Neural progenitor cell (in vitro differentiated cells): Measurements from ENCODE around the gene CDH2. TPM values are rescaled to one million over a fixed set of nuclear protein-coding genes. Genes with fewer than 3 reads are reported as not detected.

Experiments used
- DNase-seq: peaks from one replicate; pipeline ENCODE4 v3.0.0-alpha.2; 2016; ENCODE audit warnings: low spot score
- H2AFZ ChIP-seq: fragments of 200-600 bp; sonication (generic); replicated peaks from 2 replicates; pipeline ENCODE4 v1.6.1; 2016; ENCODE audit warnings: antibody characterized with exemption
- H3F3A ChIP-seq: fragments of 200-600 bp; sonication (generic); 2 replicates; pipeline ENCODE4 v1.6.1; 2016; ENCODE audit warnings: antibody characterized with exemption, low read depth
- H3K27ac ChIP-seq: fragments of 200-600 bp; sonication (generic); 2 replicates; pipeline ENCODE4 v1.5.1; 2016; ENCODE audit warnings: mild to moderate bottlenecking
- H3K27me3 ChIP-seq: fragments of 200-600 bp; sonication (generic); 2 replicates; pipeline ENCODE4 v1.6.1; 2016; ENCODE audit warnings: mild to moderate bottlenecking, moderate library complexity
- H3K36me3 ChIP-seq: fragments of 200-600 bp; sonication (generic); 2 replicates; pipeline ENCODE4 v1.5.1; 2016
- H3K4me1 ChIP-seq: fragments of 200-600 bp; sonication (generic); 2 replicates; pipeline ENCODE4 v1.6.1; 2016; ENCODE audit warnings: mixed run types
- H3K4me2 ChIP-seq: fragments of 200-600 bp; sonication (generic); 2 replicates; pipeline ENCODE4 v1.6.1; 2016
- H3K4me3 ChIP-seq: fragments of 200-600 bp; sonication (generic); 2 replicates; pipeline ENCODE4 v1.5.1; 2016
- H3K79me2 ChIP-seq: fragments of 200-600 bp; sonication (generic); 2 replicates; pipeline ENCODE4 v1.6.1; 2016; ENCODE audit warnings: low read depth
- H3K9ac ChIP-seq: fragments of 200-600 bp; sonication (generic); 2 replicates; pipeline ENCODE4 v1.6.1; 2016
- H3K9me3 ChIP-seq: fragments of 200-600 bp; sonication (generic); 2 replicates; pipeline ENCODE4 v1.5.1; 2016; ENCODE audit warnings: low read depth
- H4K20me1 ChIP-seq: fragments of 200-600 bp; sonication (generic); 2 replicates; pipeline ENCODE4 v1.6.1; 2016; ENCODE audit warnings: low read depth
- H3K27ac Mint-ChIP-seq: 3 replicates; pipeline ENCODE4 v1.8.0; 2021; ENCODE audit warnings: mixed read lengths
- H3K27me3 Mint-ChIP-seq: 2 replicates; pipeline ENCODE4 v1.8.0; 2022; ENCODE audit warnings: low read depth, mild to moderate bottlenecking, inconsistent platforms, moderate library complexity, mixed read lengths; ENCODE audit not compliant: insufficient read depth
- H3K36me3 Mint-ChIP-seq: 3 replicates; pipeline ENCODE4 v1.8.0; 2021; ENCODE audit warnings: mixed read lengths
- H3K4me1 Mint-ChIP-seq: 3 replicates; pipeline ENCODE4 v1.8.0; 2021; ENCODE audit warnings: mixed read lengths
- H3K4me3 Mint-ChIP-seq: 3 replicates; pipeline ENCODE4 v1.8.0; 2021; ENCODE audit warnings: mild to moderate bottlenecking, moderate library complexity, mixed read lengths
- H3K9me3 Mint-ChIP-seq: 3 replicates; pipeline ENCODE4 v1.8.0; 2020; ENCODE audit warnings: mixed read lengths
- CTCF ChIP-seq: fragments of 200-600 bp; sonication (generic); IDR thresholded peaks from 2 replicates; pipeline ENCODE4 v1.5.1; 2017; ENCODE audit warnings: antibody characterized with exemption, mild to moderate bottlenecking
- EZH2 ChIP-seq: fragments of 200-600 bp; sonication (generic); IDR thresholded peaks from 2 replicates; pipeline ENCODE4 v1.6.1; 2017; ENCODE audit warnings: antibody characterized with exemption, mild to moderate bottlenecking, moderate library complexity
- EZH2phosphoT487 ChIP-seq: fragments of 200-600 bp; sonication (generic); IDR thresholded peaks from 2 replicates; pipeline ENCODE4 v1.6.1; 2017; ENCODE audit warnings: antibody characterized with exemption
- total RNA-seq: library from RNA; depleted of rRNA; stranded (reverse); fragments of >200 nt; gene quantifications from 2 replicates; pipeline ENCODE4 v1.2.3, GENCODE V29; 2015; ENCODE audit warnings: low replicate concordance

CDH2 gene
- total RNA-seq, 1 donor from 2014 or later: 459 TPM

- Histone ChIP-seq H3K79me2 (peaks cover 100% of the 10 kb centered on the region), H3K4me1 (peaks cover 46% of the 10 kb centered on the region), H4K20me1 (peaks cover 60% of the 10 kb centered on the region), H3K4me3 (no peak overlapping the region), H3K27me3 (no peaks in the 10 kb centered on the region), H3F3A (peaks cover 35% of the 10 kb centered on the region), H2AFZ (no peak overlapping the region), H3K4me2 (no peak overlapping the region), H3K27ac (no peak overlapping the region), H3K36me3 (peaks cover 15% of the 10 kb centered on the region), H3K9me3 (no peaks in the 10 kb centered on the region), H3K9ac (no peak overlapping the region)
- no peak for TF ChIP-seq EZH2phosphoT487
- no peak for TF ChIP-seq CTCF
- TF ChIP-seq EZH2: no peak
- H3K36me3 Mint-ChIP-seq: peaks cover 53% of the 10 kb centered on the region
- peaks cover 33% of the 10 kb centered on the region for H3K9me3 Mint-ChIP-seq
- DNase-seq: no peak
- peaks cover 44% of the 10 kb centered on the region for H3K4me1 Mint-ChIP-seq
- H3K27ac Mint-ChIP-seq: no peak overlapping the region
- H3K4me3 Mint-ChIP-seq: no peak overlapping the region
- no peaks in the 10 kb centered on the region for H3K27me3 Mint-ChIP-seq
Measured at GRCh38 chr18:28050545-28050944, 126.4 kb downstream of the CDH2 start.

DNA sequence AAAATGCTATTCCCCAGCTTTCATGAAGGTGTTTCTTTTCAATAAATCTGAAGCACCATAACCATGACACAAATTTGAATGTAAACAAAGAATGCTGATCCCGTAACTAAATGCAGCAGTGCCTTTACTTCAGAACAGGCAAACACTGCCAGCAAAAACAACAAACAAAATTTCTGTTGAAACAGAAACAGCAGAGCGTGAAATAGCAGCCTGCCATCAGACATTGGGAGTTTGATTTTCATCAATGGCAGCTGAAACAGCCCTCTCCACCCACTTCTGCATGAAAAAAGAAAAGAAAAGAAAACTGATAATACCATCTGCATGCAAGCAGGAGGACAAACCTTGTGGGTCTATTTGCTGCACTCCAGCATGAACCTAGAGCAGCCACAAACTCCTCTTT, 128.3 kb downstream of the CDH2 start:
- Histone ChIP-seq H2AFZ (no peak overlapping the region), H3K4me3 (no peak overlapping the region), H3K4me2 (no peak overlapping the region), H3K36me3 (peaks cover 15% of the 10 kb centered on the region), H3K9me3 (no peaks in the 10 kb centered on the region), H4K20me1 (peaks cover 59% of the 10 kb centered on the region), H3K27me3 (no peaks in the 10 kb centered on the region), H3F3A (peaks cover 37% of the 10 kb centered on the region), H3K9ac (no peak overlapping the region), H3K27ac (peak overlapping the region; percentile 52), H3K79me2 (peaks cover 97% of the 10 kb centered on the region), H3K4me1 (peaks cover 47% of the 10 kb centered on the region)
- H3K9me3 Mint-ChIP-seq: peaks cover 20% of the 10 kb centered on the region
- no peak overlapping the region for H3K4me3 Mint-ChIP-seq
- no peak for TF ChIP-seq CTCF
- no peak for TF ChIP-seq EZH2
- no peak for TF ChIP-seq EZH2phosphoT487
- peaks cover 38% of the 10 kb centered on the region for H3K36me3 Mint-ChIP-seq
- H3K27ac Mint-ChIP-seq: peak overlapping the region; percentile 65
- H3K27me3 Mint-ChIP-seq: peaks cover 2% of the 10 kb centered on the region
- peaks cover 62% of the 10 kb centered on the region for H3K4me1 Mint-ChIP-seq
- no peak for DNase-seq

DNA sequence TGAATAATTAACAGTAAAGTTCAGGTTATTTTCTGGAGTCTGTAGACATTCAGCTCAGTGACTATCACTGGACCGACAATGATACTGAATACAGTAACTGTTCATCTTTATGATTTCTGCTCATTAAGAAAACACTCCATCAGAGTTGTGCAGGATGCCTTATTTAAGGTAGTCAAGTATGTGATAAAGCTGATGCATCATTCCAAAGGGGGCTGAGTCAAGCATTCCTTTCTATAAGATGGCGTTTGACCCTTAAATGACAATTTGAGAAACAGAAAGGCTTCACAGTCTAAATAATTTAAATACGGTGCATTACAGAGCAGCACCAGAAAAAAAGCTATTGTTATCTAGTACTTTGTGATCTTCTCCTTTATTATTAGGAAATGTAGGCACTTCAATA, 131.1 kb downstream of the CDH2 start:
- Mint-ChIP-seq H3K36me3 (peaks cover 23% of the 10 kb centered on the region), H3K4me3 (no peak overlapping the region), H3K4me1 (peaks cover 83% of the 10 kb centered on the region), H3K27ac (peak overlapping the region; percentile 81), H3K9me3 (peaks cover 6% of the 10 kb centered on the region), H3K27me3 (peaks cover 2% of the 10 kb centered on the region)
- H3K9me3 ChIP-seq: no peaks in the 10 kb centered on the region
- H3K4me1 ChIP-seq: peaks cover 57% of the 10 kb centered on the region
- no peaks in the 10 kb centered on the region for H3K27me3 ChIP-seq
- peaks cover 58% of the 10 kb centered on the region for H4K20me1 ChIP-seq
- no peak for DNase-seq
- H3K4me3 ChIP-seq: no peak overlapping the region
- peaks cover 9% of the 10 kb centered on the region for H3K36me3 ChIP-seq
- peaks cover 95% of the 10 kb centered on the region for H3K79me2 ChIP-seq
- H3F3A ChIP-seq: peaks cover 52% of the 10 kb centered on the region
- no peak overlapping the region for H2AFZ ChIP-seq
- H3K9ac ChIP-seq: no peak overlapping the region
- H3K4me2 ChIP-seq: peak overlapping the region; percentile 17
- TF ChIP-seq EZH2: no peak
- no peak for TF ChIP-seq EZH2phosphoT487
- TF ChIP-seq CTCF: no peak
- peak overlapping the region; percentile 71 for H3K27ac ChIP-seq
